A673 (cell line): ENCODE data around the gene DOCK4. TPM values are rescaled to one million over a fixed set of nuclear protein-coding genes. Genes with fewer than 3 reads are reported as not detected.

Experiments used
- BruUV-seq: library from RNA; stranded (reverse); fragments of 400-500 nt; replicated peaks from 2 replicates; lab custom pipeline; 2021; lab: Mats Ljungman, UMichigan
- CTCF ChIA-PET: fragments of 300-600 bp; sonication (Branson Sonifier 250); formaldehyde crosslinking; loops from one replicate; lab custom pipeline; 2022; ENCODE audit warnings: antibody characterized with exemption; lab: Charles Lee
- POLR2A ChIA-PET: fragments of 300-600 bp; sonication (Branson Sonifier 250); formaldehyde crosslinking; loops from one replicate; lab custom pipeline; 2022; ENCODE audit warnings: antibody characterized with exemption; ENCODE audit not compliant: low non-redundant PET; lab: Charles Lee
- DNase-seq: peaks from one replicate; pipeline ENCODE4 v3.0.0-alpha.2; 2015; ENCODE audit warnings: low spot score
- H3K27ac ChIP-seq: fragments of 200-600 bp; sonication (generic); 2 replicates; pipeline ENCODE4 v1.5.1; 2016; ENCODE audit warnings: mixed run types, low read depth, mild to moderate bottlenecking, mixed read lengths, antibody characterized with exemption, low read length; ENCODE audit not compliant: poor library complexity, severe bottlenecking
- H3K27me3 ChIP-seq: fragments of 200-600 bp; sonication (generic); replicated peaks from 2 replicates; pipeline ENCODE4 v1.6.1; 2017; ENCODE audit warnings: mixed run types, low read depth, mild to moderate bottlenecking, mixed read lengths, antibody characterized with exemption, low read length; ENCODE audit not compliant: insufficient read depth, poor library complexity
- H3K36me3 ChIP-seq: fragments of 200-600 bp; sonication (generic); 2 replicates; pipeline ENCODE4 v1.6.1; 2016; ENCODE audit warnings: mixed run types, mild to moderate bottlenecking, mixed read lengths, antibody characterized with exemption, low read length; ENCODE audit not compliant: insufficient read depth, poor library complexity, severe bottlenecking
- H3K4me1 ChIP-seq: fragments of 200-600 bp; sonication (generic); 2 replicates; pipeline ENCODE4 v1.6.1; 2017; ENCODE audit warnings: mixed run types, mild to moderate bottlenecking, mixed read lengths, antibody characterized with exemption, low read length; ENCODE audit not compliant: insufficient read depth, poor library complexity, severe bottlenecking
- H3K4me3 ChIP-seq: fragments of 200-600 bp; sonication (generic); 2 replicates; pipeline ENCODE4 v1.5.1; 2016; ENCODE audit warnings: low read depth, mixed run types, mild to moderate bottlenecking, mixed read lengths, low read length; ENCODE audit not compliant: poor library complexity, severe bottlenecking
- H3K9me3 ChIP-seq: fragments of 200-600 bp; sonication (generic); 2 replicates; pipeline ENCODE4 v1.6.1; 2016; ENCODE audit warnings: mixed run types, low read depth, mild to moderate bottlenecking, mixed read lengths, antibody characterized with exemption, low read length; ENCODE audit not compliant: poor library complexity, severe bottlenecking
- CTCF ChIP-seq: fragments of 300-800, 200-600 bp; sonication (generic); conservative IDR thresholded peaks from 2 replicates; pipeline ENCODE4 v1.5.1; 2017; ENCODE audit warnings: low read depth, mild to moderate bottlenecking, antibody characterized with exemption, low read length, moderate library complexity, mixed read lengths
- EZH2 ChIP-seq: fragments of 200-600 bp; sonication (generic); IDR thresholded peaks from 2 replicates; pipeline ENCODE4 v1.6.1; 2017; ENCODE audit warnings: borderline replicate concordance, low read depth, mild to moderate bottlenecking, mixed read lengths, antibody characterized with exemption, low read length; ENCODE audit not compliant: poor library complexity, severe bottlenecking
- intact Hi-C: fragments of 100-400 bp; cut with micrococcal nuclease; formaldehyde crosslinking; loops from one replicate; pipeline ENCODE4 v1.10.0; 2022; ENCODE audit not compliant: unreplicated experiment
- total RNA-seq: library from RNA; stranded (reverse); gene quantifications from 2 replicates; pipeline ENCODE4 v1.2.3, GENCODE V29; 2021

Gene DOCK4
- total RNA-seq, 1 experiment from 2014 or later = 28.5 TPM

- CTCF ChIA-PET = no interaction called here
- no peak for DNase-seq
- Histone ChIP-seq H3K4me3 (no peak overlapping the region), H3K36me3 (no peaks in the 10 kb centered on the region), H3K9me3 (no peaks in the 10 kb centered on the region), H3K27me3 (no peaks in the 10 kb centered on the region), H3K4me1 (peaks cover 3% of the 10 kb centered on the region), H3K27ac (no peak overlapping the region)
- no peak for TF ChIP-seq EZH2
- TF ChIP-seq CTCF = no peak
- BruUV-seq = no TSS peak
- intact Hi-C loops = no loop called here
- POLR2A ChIA-PET = no interaction called here
These were observed 12.2 kb downstream of the DOCK4 start for GRCh38 chr7:112193915-112194502.

- ChIA-PET CTCF (no interaction called here), POLR2A (no interaction called here)
- Histone ChIP-seq H3K4me3 (no peak overlapping the region), H3K27me3 (no peaks in the 10 kb centered on the region), H3K27ac (no peak overlapping the region), H3K9me3 (no peaks in the 10 kb centered on the region), H3K4me1 (no peaks in the 10 kb centered on the region), H3K36me3 (no peaks in the 10 kb centered on the region)
- no TSS peak for BruUV-seq
- TF ChIP-seq EZH2 (no peak), CTCF (no peak)
- peak; percentile 52 for DNase-seq
- intact Hi-C loops = no loop called here
These were observed 13.7 kb downstream of the DOCK4 start for GRCh38 chr7:112192236-112193154.

- POLR2A ChIA-PET = interaction anchor here (0.6 kb wide), 1 partner anchor 82 kb away, joined by 4 read pairs; no protein-coding TSS in a partner anchor
- Histone ChIP-seq H3K36me3 (no peaks in the 10 kb centered on the region), H3K9me3 (no peaks in the 10 kb centered on the region), H3K4me3 (no peak overlapping the region), H3K27me3 (no peaks in the 10 kb centered on the region), H3K4me1 (no peaks in the 10 kb centered on the region), H3K27ac (no peak overlapping the region)
- no TSS peak for BruUV-seq
- intact Hi-C loops = no loop called here
- DNase-seq = no peak
- CTCF ChIA-PET = no interaction called here
- no peak for TF ChIP-seq EZH2
- TF ChIP-seq CTCF = no peak
These were observed 16.1 kb downstream of the DOCK4 start for GRCh38 chr7:112190120-112190519.
